AG04450 (cell line): ENCODE data around the gene CRHR1. TPM values are rescaled to one million over a fixed set of nuclear protein-coding genes. Genes with fewer than 3 reads are reported as not detected.

Experiments
- CTCF ChIA-PET: fragments of 300-600, 350-600 bp; formaldehyde crosslinking; extraction: SDS; loops from one replicate; lab custom pipeline; 2022; ENCODE audit warnings: antibody characterized with exemption, inconsistent platforms; lab: Charles Lee
- POLR2A ChIA-PET: fragments of 350-600 bp; formaldehyde crosslinking; extraction: SDS; loops from one replicate; lab custom pipeline; 2021; ENCODE audit warnings: antibody characterized with exemption, inconsistent platforms; lab: Yijun Ruan, JAX
- DNase-seq: peaks from one replicate; pipeline ENCODE4 v3.0.0-alpha.2; 2011; ENCODE audit warnings: low read depth, low spot score
- H3K27ac ChIP-seq: one replicate; pipeline ENCODE4 v1.5.1; 2012; ENCODE audit warnings: low read depth, low read length, control low read depth
- H3K27me3 ChIP-seq: one replicate; pipeline ENCODE4 v1.6.0; 2012; ENCODE audit warnings: low read length; ENCODE audit not compliant: control insufficient read depth, insufficient read depth
- H3K4me3 ChIP-seq: 2 replicates; pipeline ENCODE4 v1.5.1; 2011; ENCODE audit warnings: mild to moderate bottlenecking, low read depth, low read length, control low read depth
- H3K9me3 ChIP-seq: 2 replicates; pipeline ENCODE4 v1.5.1; 2012; ENCODE audit warnings: low read length; ENCODE audit not compliant: control insufficient read depth, insufficient read depth
- polyA plus RNA-seq: library from polyadenylated mRNA; depleted of rRNA; stranded (reverse); fragments of >200 nt; gene quantifications from 2 replicates; pipeline ENCODE4 v1.2.3, GENCODE V29; 2011
- TF ChIP-seq, protein P1 (sequence below): IDR thresholded peaks from 2 replicates; pipeline ENCODE4 v1.5.1; 2011; ENCODE audit warnings: low read depth, low read length, control low read depth, inconsistent platforms

CRHR1 gene
- polyA plus RNA-seq, 1 experiment, result not detected

DNA sequence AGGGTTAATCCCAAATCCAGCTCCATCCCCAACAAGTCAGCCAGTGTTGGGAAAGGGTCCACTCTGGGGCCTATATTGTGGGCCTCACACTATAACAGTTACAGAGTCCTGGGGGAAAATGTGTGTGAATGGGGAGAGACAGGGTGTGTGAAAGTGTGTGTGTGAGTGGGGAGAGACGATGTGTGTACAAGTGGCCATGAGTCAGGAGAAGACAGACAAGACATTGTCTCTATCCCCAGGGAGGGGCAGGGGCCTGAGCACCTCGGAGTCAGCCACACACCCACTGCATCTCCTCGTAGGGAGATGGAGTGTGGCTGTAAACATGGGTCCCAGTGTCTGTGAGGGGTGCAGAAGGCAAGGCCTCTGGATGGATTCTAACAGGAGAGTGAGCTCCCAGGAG lies 2.9 kb downstream of the CRHR1 start:
- CTCF ChIA-PET, result no interaction called here
- Histone ChIP-seq H3K27ac (no peak overlapping the region), H3K27me3 (peaks cover 82% of the 10 kb centered on the region), H3K4me3 (no peak overlapping the region), H3K9me3 (no peaks in the 10 kb centered on the region; the same call in 1 of the 2 replicates)
- no peak for DNase-seq
- POLR2A ChIA-PET, result no interaction called here
- TF ChIP-seq, protein P1, sequence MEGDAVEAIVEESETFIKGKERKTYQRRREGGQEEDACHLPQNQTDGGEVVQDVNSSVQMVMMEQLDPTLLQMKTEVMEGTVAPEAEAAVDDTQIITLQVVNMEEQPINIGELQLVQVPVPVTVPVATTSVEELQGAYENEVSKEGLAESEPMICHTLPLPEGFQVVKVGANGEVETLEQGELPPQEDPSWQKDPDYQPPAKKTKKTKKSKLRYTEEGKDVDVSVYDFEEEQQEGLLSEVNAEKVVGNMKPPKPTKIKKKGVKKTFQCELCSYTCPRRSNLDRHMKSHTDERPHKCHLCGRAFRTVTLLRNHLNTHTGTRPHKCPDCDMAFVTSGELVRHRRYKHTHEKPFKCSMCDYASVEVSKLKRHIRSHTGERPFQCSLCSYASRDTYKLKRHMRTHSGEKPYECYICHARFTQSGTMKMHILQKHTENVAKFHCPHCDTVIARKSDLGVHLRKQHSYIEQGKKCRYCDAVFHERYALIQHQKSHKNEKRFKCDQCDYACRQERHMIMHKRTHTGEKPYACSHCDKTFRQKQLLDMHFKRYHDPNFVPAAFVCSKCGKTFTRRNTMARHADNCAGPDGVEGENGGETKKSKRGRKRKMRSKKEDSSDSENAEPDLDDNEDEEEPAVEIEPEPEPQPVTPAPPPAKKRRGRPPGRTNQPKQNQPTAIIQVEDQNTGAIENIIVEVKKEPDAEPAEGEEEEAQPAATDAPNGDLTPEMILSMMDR, result no peak

DNA sequence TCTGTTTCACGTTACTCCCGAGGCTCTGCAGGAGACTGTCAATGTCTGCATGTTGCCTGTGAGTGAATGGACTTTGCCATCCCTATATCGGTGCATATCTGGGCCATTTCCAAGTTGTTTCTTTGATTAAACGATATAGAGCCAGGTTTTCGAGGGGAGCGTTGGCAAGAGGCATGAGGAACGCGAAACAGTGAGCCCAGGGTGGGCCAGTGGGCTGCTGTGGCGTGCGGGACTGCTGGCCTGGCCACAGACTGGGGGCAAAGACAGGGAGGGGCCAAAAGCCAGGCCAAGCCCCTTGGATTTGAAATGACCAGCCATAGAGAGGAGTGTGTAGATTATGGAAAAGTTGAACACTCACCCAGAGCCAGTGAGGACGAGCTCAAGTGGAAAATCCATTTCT lies 3.5 kb downstream of the CRHR1 start:
- no peak overlapping the region for H3K4me3 ChIP-seq
- H3K27ac ChIP-seq, result no peak overlapping the region
- H3K9me3 ChIP-seq, result no peaks in the 10 kb centered on the region; the same call in 1 of the 2 replicates
- DNase-seq, result no peak
- peaks cover 78% of the 10 kb centered on the region for H3K27me3 ChIP-seq
- POLR2A ChIA-PET, result interaction anchor here (0.6 kb wide), 1 partner anchor 976 kb away, joined by 6 read pairs; no protein-coding TSS in a partner anchor
- CTCF ChIA-PET, result no interaction called here
- TF ChIP-seq, protein P1, result no peak

DNA sequence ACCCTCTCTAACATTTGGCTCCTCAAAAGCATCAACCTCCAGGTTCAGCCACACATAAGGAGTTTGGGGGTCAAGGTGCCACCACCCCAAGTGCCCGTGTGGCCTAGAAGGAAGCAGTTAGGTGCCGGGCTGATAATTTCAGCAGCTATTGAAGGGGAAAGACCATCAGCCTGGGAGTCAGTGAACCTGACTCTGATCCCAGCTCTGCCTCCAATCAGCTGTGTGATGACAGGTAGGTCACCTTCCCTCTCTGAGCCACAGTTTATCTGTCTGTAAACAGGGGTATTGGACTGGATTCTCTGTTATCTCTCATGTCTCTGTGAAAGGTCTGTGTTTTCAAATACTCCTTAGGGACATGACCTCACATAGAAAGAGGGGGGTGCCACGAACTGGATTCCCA lies 3.9 kb downstream of the CRHR1 start:
- Histone ChIP-seq H3K27ac (no peak overlapping the region), H3K4me3 (no peak overlapping the region), H3K27me3 (peaks cover 74% of the 10 kb centered on the region), H3K9me3 (no peaks in the 10 kb centered on the region; the same call in 1 of the 2 replicates)
- no peak for DNase-seq
- CTCF ChIA-PET, result no interaction called here
- POLR2A ChIA-PET, result interaction anchor here (0.6 kb wide), 1 partner anchor 976 kb away, joined by 6 read pairs; no protein-coding TSS in a partner anchor
- TF ChIP-seq, protein P1, result no peak

DNA sequence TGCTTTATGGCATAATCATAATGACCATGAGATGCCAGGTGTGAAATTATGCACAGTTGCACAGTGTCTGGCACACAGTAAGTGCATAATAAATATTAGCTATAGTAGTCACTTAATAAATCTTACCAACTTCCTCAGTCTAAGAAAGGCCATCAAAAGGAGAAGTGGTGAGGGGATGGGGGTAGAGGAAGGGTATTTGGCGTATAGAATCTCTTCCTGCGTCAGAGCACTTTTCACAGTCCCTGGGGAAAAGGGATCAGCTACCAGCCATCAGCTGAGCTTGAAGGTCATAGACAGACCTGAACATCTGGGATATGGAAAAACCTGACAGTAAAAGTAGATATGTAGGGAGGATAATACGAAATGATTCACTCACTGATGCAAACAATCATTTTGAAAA lies 5.8 kb downstream of the CRHR1 start:
- ChIA-PET CTCF (no interaction called here), POLR2A (no interaction called here)
- TF ChIP-seq, protein P1, result no peak
- H3K27me3 ChIP-seq, result peaks cover 67% of the 10 kb centered on the region
- H3K27ac ChIP-seq, result no peak overlapping the region
- H3K4me3 ChIP-seq, result no peak overlapping the region
- DNase-seq, result no peak
- no peaks in the 10 kb centered on the region for H3K9me3 ChIP-seq

DNA sequence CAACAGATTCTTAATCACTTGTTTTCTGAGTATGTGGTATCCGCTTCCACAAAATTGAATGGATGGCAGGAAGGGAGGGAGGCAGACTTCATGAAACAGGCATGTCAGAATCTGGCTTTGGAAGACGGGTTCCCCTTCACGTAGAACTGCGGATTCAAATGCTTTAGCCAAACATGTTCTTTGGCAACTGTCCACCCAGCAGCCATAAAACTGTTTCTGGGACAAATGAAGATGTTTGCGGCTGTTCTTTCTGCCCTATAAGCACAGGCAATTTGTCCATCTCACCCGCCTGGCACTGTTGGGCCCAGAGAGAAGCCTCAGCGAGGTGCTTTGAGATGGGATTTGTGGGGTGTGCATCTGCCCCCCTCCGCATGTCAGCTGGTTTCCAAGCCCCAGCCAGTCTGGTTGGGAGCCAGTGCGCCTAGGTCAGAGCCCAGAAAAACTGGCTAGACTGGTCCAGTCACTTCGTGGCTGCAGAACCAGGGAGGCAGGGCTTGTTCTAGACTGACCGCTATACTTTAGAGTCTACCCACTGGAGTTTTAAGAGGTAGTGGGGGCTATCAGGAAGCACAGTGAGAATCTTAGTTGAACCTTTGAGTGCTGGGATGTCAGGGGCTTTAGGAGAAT lies 6.3 kb downstream of the CRHR1 start:
- DNase-seq, result no peak
- CTCF ChIA-PET, result no interaction called here
- TF ChIP-seq, protein P1, result no peak
- Histone ChIP-seq H3K9me3 (no peaks in the 10 kb centered on the region), H3K4me3 (no peak overlapping the region), H3K27me3 (peaks cover 63% of the 10 kb centered on the region), H3K27ac (no peak overlapping the region)
- POLR2A ChIA-PET, result no interaction called here
